Right lobe of liver (tissue), 4 donors: ENCODE measurements around the gene STK10.

ENCODE experiments used
- CTCF ChIP-seq, 4 donors: fragments of 200-600 bp in 3 of 4; fragments of 450-650 bp in 1 of 4; IDR thresholded peaks; one replicate each; pipeline versions ENCODE4 v1.5.1 to v1.8.0; 2016 to 2022; ENCODE audit warnings: antibody characterized with exemption in 4 of 4, mild to moderate bottlenecking in 2 of 4
- POLR2A ChIP-seq: fragments of 450-650 bp; IDR thresholded peaks from one replicate; pipeline ENCODE4 v1.6.1; 2017; ENCODE audit warnings: antibody characterized with exemption, mild to moderate bottlenecking
- donor health status: DM: no; HTN: no; CAD: no.
- donor health status: DM: no; HTN: no; CAD: no.
- donor health status: DM: no; HTN: yes; CAD: no.

- TF ChIP-seq CTCF (IDR thresholded peaks at IDR 0.05) (no peak), POLR2A (no peak)
These were observed 67.9 kb downstream of the STK10 start for GRCh38 chr5:172119921-172120688.
